ENCODE results near the gene FCGR2B. TPM values are rescaled to one million over a fixed set of nuclear protein-coding genes. Genes with fewer than 3 reads are reported as not detected.
A peak's percentile ranks its signal among the peaks of the same experiment; 100 is the strongest.
"Not testable (repeated sequence)": the region's sequence is repeated elsewhere in the genome, so short reads cannot be mapped to it uniquely, and the experiment has no call there.

Gene FCGR2B
- total RNA-seq, 2 experiments from 2014 or later, result not detected

- H3K4me1 Mint-ChIP-seq (ENCODE audit: low read depth), result peaks cover 12% of the 10 kb centered on the region
- peak; percentile 42 for DNase-seq
- H3K27me3 Mint-ChIP-seq; POLR2A ChIA-PET; intact Hi-C loops (cut with micrococcal nuclease); H3K36me3 Mint-ChIP-seq; H3K4me3 Mint-ChIP-seq; CTCF ChIA-PET; H3K9me3 Mint-ChIP-seq: not testable (repeated sequence)
- H3K27ac Mint-ChIP-seq, result peak overlapping the region; percentile 67
These were observed 26.7 kb upstream of the FCGR2B start for GRCh38 chr1:161636189-161636782.

DNA sequence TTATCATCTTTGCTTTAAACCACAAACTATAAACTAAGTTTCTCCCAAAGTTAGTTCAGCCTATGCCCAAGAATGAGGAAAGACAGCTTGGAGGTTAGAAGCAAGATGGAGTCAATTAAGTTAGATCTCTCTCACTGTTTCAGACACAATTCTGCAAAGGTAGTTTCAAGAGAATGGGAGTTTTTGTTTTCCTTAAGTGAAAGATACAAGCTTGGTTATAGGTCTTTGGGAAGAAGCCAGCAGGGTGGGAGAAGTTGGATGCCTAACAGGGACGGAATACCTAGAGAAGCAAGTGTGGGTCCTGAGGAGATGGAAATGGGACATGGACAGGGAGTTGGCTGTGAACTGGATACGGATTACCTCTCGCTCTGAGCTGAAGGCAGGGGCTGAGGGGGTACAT is 26.0 kb upstream of the FCGR2B start:
- CTCF ChIA-PET; H3K4me3 Mint-ChIP-seq; H3K9me3 Mint-ChIP-seq; H3K27me3 Mint-ChIP-seq; H3K27ac Mint-ChIP-seq; POLR2A ChIA-PET; DNase-seq; H3K36me3 Mint-ChIP-seq; intact Hi-C loops (cut with micrococcal nuclease): not testable (repeated sequence)
- H3K4me1 Mint-ChIP-seq (ENCODE audit: low read depth), result peaks cover 12% of the 10 kb centered on the region

GRCh38 chr1:161638251-161638993 is 24.5 kb upstream of the FCGR2B start:
- H3K27me3 Mint-ChIP-seq; H3K36me3 Mint-ChIP-seq; CTCF ChIA-PET; H3K27ac Mint-ChIP-seq; H3K9me3 Mint-ChIP-seq; H3K4me3 Mint-ChIP-seq; POLR2A ChIA-PET; intact Hi-C loops (cut with micrococcal nuclease); DNase-seq: not testable (repeated sequence)
- H3K4me1 Mint-ChIP-seq (ENCODE audit: low read depth), result peaks cover 19% of the 10 kb centered on the region

- H3K27ac Mint-ChIP-seq; H3K36me3 Mint-ChIP-seq; DNase-seq; intact Hi-C loops (cut with micrococcal nuclease); CTCF ChIA-PET; H3K9me3 Mint-ChIP-seq; H3K27me3 Mint-ChIP-seq; POLR2A ChIA-PET; H3K4me3 Mint-ChIP-seq: not testable (repeated sequence)
- peaks cover 19% of the 10 kb centered on the region for H3K4me1 Mint-ChIP-seq (ENCODE audit: low read depth)
These were observed 23.7 kb upstream of the FCGR2B start for GRCh38 chr1:161639203-161639602.

GRCh38 chr1:161642697-161643096 is 20.2 kb upstream of the FCGR2B start:
- H3K27ac Mint-ChIP-seq; H3K4me3 Mint-ChIP-seq; CTCF ChIA-PET; H3K27me3 Mint-ChIP-seq; H3K36me3 Mint-ChIP-seq; H3K9me3 Mint-ChIP-seq; POLR2A ChIA-PET; DNase-seq; H3K4me1 Mint-ChIP-seq (ENCODE audit: low read depth): not testable (repeated sequence)
- intact Hi-C loops (cut with micrococcal nuclease), result loop anchor here (10.0 kb wide), 1 partner anchor 392 kb away; no protein-coding TSS in a partner anchor

- DNase-seq; H3K9me3 Mint-ChIP-seq; H3K4me3 Mint-ChIP-seq; H3K27me3 Mint-ChIP-seq; H3K4me1 Mint-ChIP-seq (ENCODE audit: low read depth); H3K36me3 Mint-ChIP-seq; H3K27ac Mint-ChIP-seq; CTCF ChIA-PET; POLR2A ChIA-PET: not testable (repeated sequence)
- intact Hi-C loops (cut with micrococcal nuclease), result loop anchor here (10.0 kb wide), 1 partner anchor 391 kb away; no protein-coding TSS in a partner anchor
These were observed 19.3 kb upstream of the FCGR2B start for GRCh38 chr1:161643481-161644208.

DNA sequence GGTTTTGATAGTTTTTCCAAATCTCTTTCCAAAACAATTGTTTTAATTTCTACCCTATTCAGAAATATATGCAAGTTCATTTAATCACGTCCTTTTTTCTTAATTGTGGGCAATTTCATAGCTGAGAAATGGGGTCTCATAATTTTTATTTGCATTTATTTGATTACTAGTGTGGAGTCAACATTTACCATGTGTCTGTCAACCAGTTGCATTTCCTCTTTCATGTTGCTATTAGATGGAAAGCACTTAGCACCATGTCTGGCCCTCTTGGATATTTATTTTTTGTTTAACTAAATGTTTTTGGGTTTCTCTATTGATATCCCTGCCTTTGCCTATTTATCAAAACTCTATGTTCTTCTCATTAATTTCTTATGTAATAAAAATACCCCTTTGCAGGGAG is 18.1 kb upstream of the FCGR2B start:
- CTCF ChIA-PET; H3K27ac Mint-ChIP-seq; DNase-seq; H3K27me3 Mint-ChIP-seq; H3K9me3 Mint-ChIP-seq; H3K4me1 Mint-ChIP-seq (ENCODE audit: low read depth); H3K36me3 Mint-ChIP-seq; POLR2A ChIA-PET; H3K4me3 Mint-ChIP-seq: not testable (repeated sequence)
- intact Hi-C loops (cut with micrococcal nuclease), result loop anchor here (10.0 kb wide), 1 partner anchor 390 kb away; no protein-coding TSS in a partner anchor

DNA sequence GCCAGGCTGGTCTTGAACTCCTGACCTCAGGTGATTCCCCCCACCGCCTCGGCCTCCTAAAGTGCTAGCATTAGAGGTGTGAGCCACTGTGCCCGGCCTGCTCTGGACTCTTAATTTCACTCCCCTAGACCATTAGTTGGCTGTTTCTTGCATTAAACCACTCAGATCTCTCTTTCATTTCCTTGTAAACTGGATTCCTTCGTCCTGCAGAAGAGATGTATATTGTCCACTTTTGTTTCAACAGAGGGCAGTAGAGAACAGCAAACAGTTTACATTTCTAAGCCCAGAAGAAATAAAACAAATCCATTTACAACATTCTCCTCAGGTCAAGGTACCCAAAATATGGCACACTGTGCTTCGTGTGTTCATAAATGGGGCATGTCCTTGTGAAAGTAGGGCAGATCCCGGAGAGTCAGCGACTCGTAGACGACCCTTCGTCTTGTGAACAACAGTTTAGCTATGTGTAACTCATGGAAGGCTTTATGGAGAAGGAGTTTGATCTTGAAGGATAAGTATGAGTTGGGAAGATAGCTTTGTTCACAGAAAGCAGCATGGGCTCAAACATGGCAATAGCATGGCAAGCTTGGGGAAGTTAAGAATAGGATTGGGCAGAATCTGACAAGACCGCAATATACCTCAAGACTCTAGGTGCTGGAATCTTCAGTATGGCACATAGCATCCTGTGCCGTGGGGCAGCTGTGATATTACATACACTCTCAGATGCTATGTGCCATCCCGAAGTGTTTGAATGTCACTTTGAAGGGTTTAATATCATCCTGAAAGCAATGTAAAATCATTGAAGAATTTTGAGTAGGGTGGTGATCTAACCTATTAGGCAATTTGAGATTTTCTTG is 15.2 kb upstream of the FCGR2B start:
- H3K36me3 Mint-ChIP-seq; H3K27ac Mint-ChIP-seq; H3K4me1 Mint-ChIP-seq (ENCODE audit: low read depth); POLR2A ChIA-PET; H3K27me3 Mint-ChIP-seq; H3K4me3 Mint-ChIP-seq; H3K9me3 Mint-ChIP-seq; DNase-seq: not testable (repeated sequence)
- CTCF ChIA-PET, result interaction anchor here (0.7 to 0.9 kb wide), 5 partner anchors 79 to 95 kb away, joined by 3 to 5 read pairs (median 3); no protein-coding TSS in a partner anchor
- intact Hi-C loops (cut with micrococcal nuclease), result loop anchor here (10.0 kb wide), 1 partner anchor 387 kb away; no protein-coding TSS in a partner anchor

GRCh38 chr1:161653541-161653940 is 9.4 kb upstream of the FCGR2B start:
- H3K4me1 Mint-ChIP-seq (ENCODE audit: low read depth); POLR2A ChIA-PET; H3K4me3 Mint-ChIP-seq: not testable (repeated sequence)

DNA sequence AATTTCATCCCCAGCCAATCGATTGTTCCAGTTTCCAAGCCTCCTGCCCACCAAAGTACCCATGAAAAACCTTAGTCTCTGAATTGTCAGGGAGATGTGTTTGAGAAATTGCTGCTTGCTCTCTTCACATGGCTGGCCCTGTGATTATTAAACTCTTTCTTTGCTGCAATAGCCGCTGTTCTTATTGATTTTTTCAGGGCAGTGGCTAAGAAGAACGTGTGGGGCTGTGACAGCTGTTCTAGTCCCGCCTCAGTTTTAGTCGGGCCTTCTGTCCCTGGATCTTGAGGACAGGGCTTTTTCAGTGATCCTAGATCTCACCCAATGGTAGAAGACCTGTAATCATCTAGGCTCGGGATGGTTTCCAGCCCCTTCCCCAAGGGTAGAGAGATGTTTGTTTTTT is 9.0 kb upstream of the FCGR2B start:
- CTCF ChIA-PET; intact Hi-C loops (cut with micrococcal nuclease); H3K9me3 Mint-ChIP-seq; H3K27ac Mint-ChIP-seq; H3K4me1 Mint-ChIP-seq (ENCODE audit: low read depth); DNase-seq; H3K27me3 Mint-ChIP-seq; POLR2A ChIA-PET; H3K4me3 Mint-ChIP-seq; H3K36me3 Mint-ChIP-seq: not testable (repeated sequence)

More at GRCh38 chr1:161653541-161653940, 9.4 kb upstream of the FCGR2B start:
- CTCF ChIA-PET; intact Hi-C loops (cut with micrococcal nuclease); DNase-seq; H3K9me3 Mint-ChIP-seq; H3K27me3 Mint-ChIP-seq; H3K27ac Mint-ChIP-seq; H3K36me3 Mint-ChIP-seq: not testable (repeated sequence)

- H3K9me3 Mint-ChIP-seq; H3K36me3 Mint-ChIP-seq; H3K4me3 Mint-ChIP-seq; H3K27me3 Mint-ChIP-seq; CTCF ChIA-PET; intact Hi-C loops (cut with micrococcal nuclease); DNase-seq; H3K4me1 Mint-ChIP-seq (ENCODE audit: low read depth); POLR2A ChIA-PET; H3K27ac Mint-ChIP-seq: not testable (repeated sequence)
These were observed 4.4 kb upstream of the FCGR2B start for GRCh38 chr1:161658524-161658923.

DNA sequence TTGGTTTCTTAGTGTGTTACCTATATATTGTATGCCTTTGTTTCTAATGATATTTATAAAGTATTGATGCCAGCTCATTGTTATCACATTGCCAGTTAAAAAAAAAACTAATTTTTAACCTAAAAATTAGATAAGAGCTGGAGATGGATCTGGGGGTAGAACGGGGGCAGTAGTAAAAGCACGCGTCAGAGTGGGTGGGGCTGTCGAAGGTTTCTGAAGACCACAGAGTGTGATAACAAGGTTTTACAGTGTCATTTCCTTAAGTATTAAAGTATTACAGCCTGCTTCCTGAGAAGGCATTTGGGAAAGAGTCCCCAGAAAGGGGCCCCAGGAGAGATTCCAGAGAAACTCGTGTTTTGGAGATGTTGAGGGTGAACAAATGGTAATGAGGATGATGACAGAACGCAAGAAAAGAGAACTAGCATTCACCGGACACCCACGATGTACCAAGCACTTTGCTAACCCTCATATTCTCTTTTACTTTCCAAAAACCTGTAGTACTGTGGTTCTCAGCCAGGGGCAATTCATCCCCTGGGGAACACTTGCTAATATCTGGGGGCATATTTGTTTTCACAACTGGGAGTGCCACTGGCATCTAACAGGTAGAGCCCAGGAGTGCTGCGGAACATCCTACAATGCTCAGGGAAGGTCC is 1.2 kb upstream of the FCGR2B start:
- H3K36me3 Mint-ChIP-seq; H3K4me3 Mint-ChIP-seq; CTCF ChIA-PET; H3K27ac Mint-ChIP-seq; POLR2A ChIA-PET; intact Hi-C loops (cut with micrococcal nuclease); DNase-seq; H3K27me3 Mint-ChIP-seq; H3K9me3 Mint-ChIP-seq; H3K4me1 Mint-ChIP-seq (ENCODE audit: low read depth): not testable (repeated sequence)
